ENCODE results near the gene ADM2. TPM values are rescaled to one million over a fixed set of nuclear protein-coding genes. Genes with fewer than 3 reads are reported as not detected.

ADM2 gene
- total RNA-seq, 1 experiment from 2014 or later = 10.5 TPM

DNA sequence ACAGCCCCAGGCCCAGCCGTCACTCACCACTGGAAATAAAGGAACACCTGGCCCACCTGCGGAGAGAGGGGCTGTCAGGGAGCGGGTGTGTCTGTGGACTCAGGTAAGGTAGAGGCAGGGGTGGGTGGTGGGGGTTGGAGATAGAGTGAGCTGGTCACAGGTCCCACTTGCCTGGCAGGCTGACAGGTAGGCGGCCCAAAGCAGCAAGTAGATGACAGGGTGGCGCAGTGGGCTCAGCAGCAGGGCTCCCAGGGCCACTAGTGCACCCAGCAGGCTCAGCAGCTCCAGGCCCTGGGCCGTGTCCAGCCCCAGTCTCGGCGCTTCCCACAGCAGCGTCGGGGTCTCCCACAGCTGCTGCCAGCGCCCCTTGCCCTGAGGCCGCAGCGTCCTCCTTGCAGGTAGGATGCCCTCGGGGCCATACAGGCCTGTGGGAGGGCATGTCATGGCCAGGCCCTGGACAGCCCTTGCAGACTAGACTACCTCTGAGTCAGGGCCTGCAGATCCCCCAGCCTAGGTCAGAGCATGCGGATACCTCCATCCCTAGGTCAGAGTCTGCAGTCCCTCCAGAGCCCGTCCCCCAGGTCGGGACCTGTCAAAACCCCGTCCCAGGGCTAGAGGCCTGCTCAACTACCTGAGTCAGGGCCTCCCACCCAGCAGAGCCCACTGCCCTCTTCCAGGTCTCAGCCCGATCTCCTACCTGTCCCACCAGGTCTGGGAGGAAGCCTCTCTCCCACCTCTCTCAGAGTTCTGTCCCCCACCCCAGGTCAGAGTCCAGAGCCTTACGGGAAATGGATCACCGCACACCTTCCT lies 25.5 kb downstream of the ADM2 start:
- peak overlapping the region; percentile 94 for H2AFZ ChIP-seq
- H3K27me3 ChIP-seq (ENCODE audit: insufficient read depth, low read depth) = no peaks in the 10 kb centered on the region
- H3K4me2 ChIP-seq = peak overlapping the region; percentile 94
- ChIA-PET POLR2A (ENCODE audit: unreplicated experiment) (no interaction called here), CTCF (no interaction called here)
- peak overlapping the region; percentile 97 for H3K4me3 ChIP-seq
- TF ChIP-seq EZH2 (IDR thresholded peaks at IDR 0.05; ENCODE audit: low read depth) (no peak), CTCF (conservative IDR thresholded peaks at IDR 0.05) (no peak)
- no peaks in the 10 kb centered on the region for H3K9me3 ChIP-seq (ENCODE audit: insufficient read depth, low read depth)
- peaks cover 39% of the 10 kb centered on the region for H3K79me2 ChIP-seq (ENCODE audit: low read depth)
- H3K27ac ChIP-seq = no peak overlapping the region
- 0 out of 2 replicates have a peak, but pooled peaks cover 5% of the 10 kb centered on the region for H3K36me3 ChIP-seq (ENCODE audit: low read depth)
- BruUV-seq (replicated peaks) = no TSS peak
- H3K4me1 ChIP-seq (replicated peaks; ENCODE audit: insufficient read depth) = peaks cover 19% of the 10 kb centered on the region
- H3F3A ChIP-seq (ENCODE audit: insufficient read depth, low read depth) = peaks cover 3% of the 10 kb centered on the region; the same call in 1 of the 2 replicates
- peaks cover 9% of the 10 kb centered on the region for H4K20me1 ChIP-seq (ENCODE audit: insufficient read depth)
- no peaks in the 10 kb centered on the region for H3K9me2 ChIP-seq (ENCODE audit: insufficient read depth)
- intact Hi-C loops (cut with micrococcal nuclease; ENCODE audit: unreplicated experiment) = loop anchor here (5.0 kb wide), 2 partner anchors 75 to 165 kb away; partner anchors contain the start of genes CHKB and PPP6R2
- no peak for DNase-seq

GRCh38 chr22:50507421-50507990 lies 26.2 kb downstream of the ADM2 start, which contains the start of gene LMF2:
Gene LMF2, minus strand, starts transcription at chr22:50507702. Its CDS starts 27 bp downstream, at chr22:50507675.
- intact Hi-C loops (cut with micrococcal nuclease; ENCODE audit: unreplicated experiment) = loop anchor here (5.0 kb wide), 2 partner anchors 75 to 165 kb away; partner anchors contain the start of genes CHKB and PPP6R2
- Histone ChIP-seq H3K9me3 (ENCODE audit: insufficient read depth, low read depth) (no peaks in the 10 kb centered on the region), H3F3A (ENCODE audit: insufficient read depth, low read depth) (no peaks in the 10 kb centered on the region), H4K20me1 (ENCODE audit: insufficient read depth) (peaks cover 9% of the 10 kb centered on the region), H3K4me3 (peak within 1 kb of the TSS; percentile 97), H2AFZ (peak within 1 kb of the TSS; percentile 94), H3K4me2 (peak within 1 kb of the TSS; percentile 94), H3K27me3 (ENCODE audit: insufficient read depth, low read depth) (no peaks in the 10 kb centered on the region), H3K79me2 (ENCODE audit: low read depth) (peaks cover 46% of the 10 kb centered on the region), H3K27ac (peak within 1 kb of the TSS; percentile 48), H3K36me3 (ENCODE audit: low read depth) (0 out of 2 replicates have a peak, but pooled peaks cover 5% of the 10 kb centered on the region), H3K4me1 (replicated peaks; ENCODE audit: insufficient read depth) (peaks cover 19% of the 10 kb centered on the region), H3K9me2 (ENCODE audit: insufficient read depth) (no peaks in the 10 kb centered on the region)
- CTCF ChIA-PET = interaction anchor here (0.6 to 1.1 kb wide), 5 partner anchors 18 to 91 kb away, joined by 5 to 8 read pairs (median 6); partner anchors contain the start of genes SCO2 and SYCE3
- DNase-seq = peak; percentile 63 to 91
- POLR2A ChIA-PET (ENCODE audit: unreplicated experiment) = interaction anchor here (0.5 to 1.1 kb wide), 10 partner anchors 18 to 214 kb away, joined by 3 to 27 read pairs (median 6); partner anchors contain the start of genes CHKB and SCO2
- TF ChIP-seq EZH2 (IDR thresholded peaks at IDR 0.05; ENCODE audit: low read depth) (no peak), CTCF (conservative IDR thresholded peaks at IDR 0.05) (no peak)
- no TSS peak for BruUV-seq (replicated peaks)
